HAP-1 (cell line): ENCODE measurements around the gene NCKAP5.

ENCODE experiments used
- DNase-seq, 2 experiments: peaks; one replicate each; pipeline ENCODE4 v3.0.0-alpha.2; 2016 to 2020; ENCODE audit warnings: low spot score in 2 of 2
- H3K27me3 ChIP-seq: fragments of 250-450 bp; sonication (Bioruptor Pico); 2 replicates; pipeline ENCODE4 v1.5.1; 2020; ENCODE audit warnings: low read depth, mild to moderate bottlenecking, moderate library complexity
- H3K36me3 ChIP-seq: fragments of 250-450 bp; sonication (Bioruptor Pico); replicated peaks from 2 replicates; pipeline ENCODE4 v1.5.1; 2020; ENCODE audit warnings: mild to moderate bottlenecking
- H3K4me1 ChIP-seq: fragments of 250-450 bp; sonication (Bioruptor Pico); 2 replicates; pipeline ENCODE4 v1.5.1; 2020; ENCODE audit warnings: mild to moderate bottlenecking
- H3K4me3 ChIP-seq: fragments of 250-450 bp; sonication (Bioruptor Pico); 2 replicates; pipeline ENCODE4 v1.5.1; 2020; ENCODE audit warnings: mild to moderate bottlenecking, moderate library complexity
- H3K9me3 ChIP-seq: fragments of 250-450 bp; sonication (Bioruptor Pico); 2 replicates; pipeline ENCODE4 v1.5.1; 2020; ENCODE audit warnings: mild to moderate bottlenecking, moderate library complexity
- in situ Hi-C: fragments of 300-500 bp; cut with MboI; formaldehyde crosslinking; loops from 3 replicates; pipeline ENCODE4 v1.14.3; 2020; ENCODE audit warnings: low sequenced_read_pairs, inconsistent platforms, mixed read lengths

The NCKAP5 gene

GRCh38 chr2:132971310-132972061, 596.8 kb downstream of the NCKAP5 start:
- H3K4me1 ChIP-seq: no peaks in the 10 kb centered on the region
- in situ Hi-C loops: no loop called here
- no peaks in the 10 kb centered on the region for H3K36me3 ChIP-seq
- H3K4me3 ChIP-seq: no peak overlapping the region
- no peak for DNase-seq
- 0 out of 2 replicates have a peak, but pooled peaks cover 4% of the 10 kb centered on the region for H3K27me3 ChIP-seq
- H3K9me3 ChIP-seq: no peaks in the 10 kb centered on the region

- Histone ChIP-seq H3K36me3 (no peaks in the 10 kb centered on the region), H3K9me3 (no peaks in the 10 kb centered on the region), H3K4me3 (no peak overlapping the region), H3K4me1 (no peaks in the 10 kb centered on the region), H3K27me3 (no peaks in the 10 kb centered on the region)
- no peak for DNase-seq
- in situ Hi-C loops: no loop called here
These were observed 598.8 kb downstream of the NCKAP5 start for GRCh38 chr2:132969371-132969985.

- Histone ChIP-seq H3K4me3 (no peak overlapping the region), H3K27me3 (no peaks in the 10 kb centered on the region), H3K36me3 (no peaks in the 10 kb centered on the region), H3K4me1 (no peaks in the 10 kb centered on the region), H3K9me3 (no peaks in the 10 kb centered on the region)
- DNase-seq: no peak
- in situ Hi-C loops: no loop called here
These were observed 602.8 kb downstream of the NCKAP5 start for GRCh38 chr2:132965460-132965859.

- no peak for DNase-seq
- Histone ChIP-seq H3K9me3 (no peaks in the 10 kb centered on the region), H3K4me1 (no peaks in the 10 kb centered on the region), H3K36me3 (no peaks in the 10 kb centered on the region), H3K4me3 (no peak overlapping the region), H3K27me3 (no peaks in the 10 kb centered on the region)
- in situ Hi-C loops: no loop called here
These were observed 605.1 kb downstream of the NCKAP5 start for GRCh38 chr2:132963161-132963560.

GRCh38 chr2:132958887-132959286, 609.4 kb downstream of the NCKAP5 start:
- Histone ChIP-seq H3K36me3 (no peaks in the 10 kb centered on the region), H3K4me1 (no peaks in the 10 kb centered on the region), H3K9me3 (no peaks in the 10 kb centered on the region), H3K27me3 (no peaks in the 10 kb centered on the region), H3K4me3 (no peak overlapping the region)
- DNase-seq: no peak
- in situ Hi-C loops: no loop called here

- Histone ChIP-seq H3K27me3 (no peaks in the 10 kb centered on the region), H3K36me3 (no peaks in the 10 kb centered on the region), H3K4me3 (no peak overlapping the region), H3K4me1 (no peaks in the 10 kb centered on the region), H3K9me3 (no peaks in the 10 kb centered on the region)
- no peak for DNase-seq
- in situ Hi-C loops: no loop called here
These were observed 612.2 kb downstream of the NCKAP5 start for GRCh38 chr2:132955871-132956615.

GRCh38 chr2:132953771-132954170, 614.5 kb downstream of the NCKAP5 start:
- Histone ChIP-seq H3K4me3 (no peak overlapping the region), H3K36me3 (no peaks in the 10 kb centered on the region), H3K9me3 (no peaks in the 10 kb centered on the region), H3K27me3 (peaks cover 2% of the 10 kb centered on the region; the same call in 1 of the 2 replicates), H3K4me1 (no peaks in the 10 kb centered on the region)
- DNase-seq: no peak
- in situ Hi-C loops: no loop called here

GRCh38 chr2:132951008-132951714, 617.1 kb downstream of the NCKAP5 start:
- DNase-seq: no peak
- in situ Hi-C loops: no loop called here
- Histone ChIP-seq H3K9me3 (no peaks in the 10 kb centered on the region), H3K4me1 (no peaks in the 10 kb centered on the region), H3K27me3 (peaks cover 2% of the 10 kb centered on the region; the same call in 1 of the 2 replicates), H3K36me3 (no peaks in the 10 kb centered on the region), H3K4me3 (no peak overlapping the region)

- H3K27me3 ChIP-seq: peaks cover 2% of the 10 kb centered on the region; the same call in 1 of the 2 replicates
These were observed 619.2 kb downstream of the NCKAP5 start for GRCh38 chr2:132949108-132949507.

GRCh38 chr2:132948211-132948610, 620.1 kb downstream of the NCKAP5 start:
- H3K27me3 ChIP-seq: peaks cover 2% of the 10 kb centered on the region; the same call in 1 of the 2 replicates
- in situ Hi-C loops: no loop called here
- no peak overlapping the region for H3K4me3 ChIP-seq
- no peaks in the 10 kb centered on the region for H3K4me1 ChIP-seq
- no peaks in the 10 kb centered on the region for H3K36me3 ChIP-seq
- no peaks in the 10 kb centered on the region for H3K9me3 ChIP-seq
- no peak for DNase-seq

More at GRCh38 chr2:132949108-132949507, 619.2 kb downstream of the NCKAP5 start:
- no peaks in the 10 kb centered on the region for H3K36me3 ChIP-seq
- no peak overlapping the region for H3K4me3 ChIP-seq
- no peaks in the 10 kb centered on the region for H3K4me1 ChIP-seq
- in situ Hi-C loops: no loop called here
- H3K9me3 ChIP-seq: no peaks in the 10 kb centered on the region
- no peak for DNase-seq

- no peaks in the 10 kb centered on the region for H3K27me3 ChIP-seq
- no peaks in the 10 kb centered on the region for H3K36me3 ChIP-seq
- H3K9me3 ChIP-seq: no peaks in the 10 kb centered on the region
- in situ Hi-C loops: no loop called here
- H3K4me1 ChIP-seq: no peaks in the 10 kb centered on the region
- no peak overlapping the region for H3K4me3 ChIP-seq
- no peak for DNase-seq
These were observed 624.4 kb downstream of the NCKAP5 start for GRCh38 chr2:132943829-132944228.

GRCh38 chr2:132941296-132942020, 626.8 kb downstream of the NCKAP5 start:
- in situ Hi-C loops: no loop called here
- no peaks in the 10 kb centered on the region for H3K36me3 ChIP-seq
- H3K9me3 ChIP-seq: no peaks in the 10 kb centered on the region
- H3K4me3 ChIP-seq: no peak overlapping the region
- no peak for DNase-seq
- no peaks in the 10 kb centered on the region for H3K27me3 ChIP-seq
- no peaks in the 10 kb centered on the region for H3K4me1 ChIP-seq

GRCh38 chr2:132937629-132938028, 630.6 kb downstream of the NCKAP5 start:
- H3K4me1 ChIP-seq: no peaks in the 10 kb centered on the region
- H3K36me3 ChIP-seq: no peaks in the 10 kb centered on the region
- no peaks in the 10 kb centered on the region for H3K27me3 ChIP-seq
- DNase-seq: no peak
- no peak overlapping the region for H3K4me3 ChIP-seq
- no peaks in the 10 kb centered on the region for H3K9me3 ChIP-seq
- in situ Hi-C loops: no loop called here
